OCI-LY7 (cell line): Measurements from ENCODE around the gene DUSP14. TPM values are rescaled to one million over a fixed set of nuclear protein-coding genes. Genes with fewer than 3 reads are reported as not detected.
"Not testable (repeated sequence)": the region's sequence is repeated elsewhere in the genome, so short reads cannot be mapped to it uniquely, and the experiment has no call there.

ENCODE experiments used
- BruUV-seq: library from RNA; stranded (reverse); fragments of 400-500 nt; replicated peaks from 2 replicates; lab custom pipeline; 2021; lab: Mats Ljungman, UMichigan
- CTCF ChIA-PET: fragments of 300-600 bp; sonication (Branson Sonifier 250); formaldehyde crosslinking; loops from one replicate; lab custom pipeline; 2022; ENCODE audit warnings: antibody characterized with exemption; ENCODE audit not compliant: unreplicated experiment; lab: Charles Lee
- POLR2A ChIA-PET: fragments of 300-600 bp; sonication (Branson Sonifier 250); formaldehyde crosslinking; loops from one replicate; lab custom pipeline; 2022; ENCODE audit warnings: antibody characterized with exemption; lab: Charles Lee
- DNase-seq: peaks from one replicate; pipeline ENCODE4 v3.0.0-alpha.2; 2015; ENCODE audit warnings: low spot score
- H2AFZ ChIP-seq: fragments of 200-600 bp; sonication (generic), shearing (Covaris generic); 2 replicates; pipeline ENCODE4 v1.6.1; 2014; ENCODE audit warnings: mild to moderate bottlenecking, antibody characterized with exemption, low read length, moderate library complexity
- H3K27ac ChIP-seq: fragments of 200-600 bp; sonication (generic); 2 replicates; pipeline ENCODE4 v1.5.1; 2014; ENCODE audit warnings: mixed run types, low read depth, mild to moderate bottlenecking, moderate library complexity, low read length, inconsistent platforms; ENCODE audit not compliant: poor library complexity, severe bottlenecking
- H3K36me3 ChIP-seq: fragments of 200-600 bp; sonication (generic); 2 replicates; pipeline ENCODE4 v1.6.1; 2014; ENCODE audit warnings: mild to moderate bottlenecking, antibody characterized with exemption, low read length, moderate library complexity, mixed read lengths; ENCODE audit not compliant: insufficient read depth
- H3K4me1 ChIP-seq: fragments of 200-600 bp; sonication (generic); 2 replicates; pipeline ENCODE4 v1.5.1; 2014; ENCODE audit warnings: mild to moderate bottlenecking, low read length; ENCODE audit not compliant: insufficient read depth, poor library complexity, severe bottlenecking
- H3K4me2 ChIP-seq: fragments of 200-600 bp; sonication (generic); 2 replicates; pipeline ENCODE4 v1.6.1; 2014; ENCODE audit warnings: mild to moderate bottlenecking, low read length
- H3K4me3 ChIP-seq: fragments of 200-600 bp; sonication (generic); 2 replicates; pipeline ENCODE4 v1.5.1; 2014; ENCODE audit warnings: mild to moderate bottlenecking, low read depth, low read length; ENCODE audit not compliant: poor library complexity, severe bottlenecking
- H3K79me2 ChIP-seq: fragments of 200-600 bp; sonication (generic); 2 replicates; pipeline ENCODE4 v1.6.1; 2016; ENCODE audit warnings: low read depth, mild to moderate bottlenecking, low read length, moderate library complexity, mixed read lengths; ENCODE audit not compliant: insufficient read depth
- H3K9me2 ChIP-seq: fragments of 200-600 bp; sonication (generic); 2 replicates; pipeline ENCODE4 v1.6.1; 2016; ENCODE audit warnings: mild to moderate bottlenecking, low read length, mixed read lengths; ENCODE audit not compliant: insufficient read depth
- H3K9me3 ChIP-seq: fragments of 200-600 bp; sonication (generic); 2 replicates; pipeline ENCODE4 v1.6.1; 2014; ENCODE audit warnings: mild to moderate bottlenecking, mixed run types, low read length, mixed read lengths
- H4K20me1 ChIP-seq: fragments of 200-600 bp; sonication (generic); 2 replicates; pipeline ENCODE4 v1.6.1; 2014; ENCODE audit warnings: mild to moderate bottlenecking, antibody characterized with exemption, low read length, moderate library complexity, mixed read lengths; ENCODE audit not compliant: insufficient read depth
- CTCF ChIP-seq: fragments of 200-600 bp; sonication (generic); conservative IDR thresholded peaks from 2 replicates; pipeline ENCODE4 v1.5.1; 2014; ENCODE audit warnings: mild to moderate bottlenecking, antibody characterized with exemption, low read length, moderate library complexity, mixed read lengths
- EZH2phosphoT487 ChIP-seq: fragments of 200-600 bp; sonication (generic); IDR thresholded peaks from 2 replicates; pipeline ENCODE4 v1.6.1; 2018; ENCODE audit warnings: low read depth, borderline replicate concordance, mild to moderate bottlenecking, mixed run types, antibody characterized with exemption, low read length, moderate library complexity, mixed read lengths
- intact Hi-C: fragments of 100-400 bp; cut with micrococcal nuclease; formaldehyde crosslinking; loops from one replicate; pipeline ENCODE4 v1.10.0; 2022; ENCODE audit not compliant: unreplicated experiment
- total RNA-seq, 2 experiments: library from RNA; depleted of rRNA in 1 of 2; stranded (reverse); fragments of >200 nt in 1 of 2; shearing (Covaris generic) in 1 of 2; gene quantifications; 2 replicates each; pipeline ENCODE4 v1.2.3, GENCODE V29; 2014 to 2022

The DUSP14 gene
- total RNA-seq, 2 experiments from 2014 or later, result 11.0 to 21.5 TPM

DNA sequence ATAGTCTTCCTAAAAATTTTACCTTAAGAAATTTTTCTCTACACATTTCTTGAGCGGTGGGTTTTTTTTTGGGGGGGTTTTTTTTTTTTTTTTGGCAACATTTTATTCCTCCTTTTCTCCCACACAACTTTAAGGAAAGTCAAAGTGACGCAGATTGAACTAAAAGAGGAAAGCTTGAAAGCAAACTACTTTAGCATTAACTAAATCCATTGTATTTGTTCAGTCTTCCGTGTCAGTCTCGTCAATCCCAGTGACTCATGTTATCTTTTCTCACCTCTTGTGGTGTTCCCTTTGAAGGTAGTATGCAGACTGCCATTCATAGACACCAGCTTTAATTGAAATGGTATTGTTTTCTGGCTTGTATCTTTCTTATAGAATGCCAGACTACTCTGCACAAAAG lies 43.7 kb upstream of the DUSP14 start:
- CTCF ChIA-PET, result no interaction called here
- H3K36me3 ChIP-seq, result peaks cover 96% of the 10 kb centered on the region
- no TSS peak for BruUV-seq
- H3K27ac ChIP-seq, result no peak overlapping the region
- H2AFZ ChIP-seq, result no peak overlapping the region
- H3K4me3 ChIP-seq, result no peak overlapping the region
- POLR2A ChIA-PET, result no interaction called here
- H3K9me3 ChIP-seq, result no peaks in the 10 kb centered on the region
- no peak for DNase-seq
- H3K4me2 ChIP-seq, result no peak overlapping the region
- intact Hi-C loops, result no loop called here
- H3K9me2 ChIP-seq, result no peaks in the 10 kb centered on the region
- TF ChIP-seq CTCF (no peak), EZH2phosphoT487 (no peak)
- H3K4me1 ChIP-seq, result peaks cover 6% of the 10 kb centered on the region
- H3K79me2 ChIP-seq, result no peaks in the 10 kb centered on the region
- H4K20me1 ChIP-seq, result no peaks in the 10 kb centered on the region

GRCh38 chr17:37447641-37448040 lies 42.0 kb upstream of the DUSP14 start:
- Histone ChIP-seq H3K9me2 (no peaks in the 10 kb centered on the region), H3K4me2 (no peak overlapping the region), H3K4me1 (no peaks in the 10 kb centered on the region), H4K20me1 (no peaks in the 10 kb centered on the region), H3K9me3 (no peaks in the 10 kb centered on the region), H3K4me3 (no peak overlapping the region), H2AFZ (no peak overlapping the region), H3K27ac (no peak overlapping the region), H3K36me3 (peaks cover 92% of the 10 kb centered on the region), H3K79me2 (no peaks in the 10 kb centered on the region)
- POLR2A ChIA-PET, result no interaction called here
- intact Hi-C loops, result no loop called here
- no peak for DNase-seq
- CTCF ChIA-PET, result no interaction called here
- TF ChIP-seq EZH2phosphoT487 (no peak), CTCF (no peak)
- BruUV-seq, result no TSS peak

DNA sequence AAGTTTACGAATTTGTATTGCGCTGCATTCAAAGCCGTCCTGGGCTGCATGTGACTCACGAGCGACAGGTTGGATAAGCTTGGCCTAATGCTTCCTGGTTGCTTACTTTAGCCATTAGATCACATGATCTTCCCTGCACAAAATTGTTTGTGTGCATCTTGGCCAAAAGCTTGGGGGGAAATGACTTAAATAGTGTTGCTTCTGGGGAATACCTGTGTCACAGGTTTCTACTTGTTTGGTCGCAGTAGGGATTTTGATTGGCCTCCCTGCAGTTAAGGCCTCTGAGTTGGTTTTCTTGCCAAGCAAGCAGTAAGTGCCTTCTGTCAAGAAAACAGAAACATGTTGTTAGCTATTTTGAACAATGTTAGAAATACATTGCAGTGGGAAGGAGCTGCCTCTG lies 39.6 kb upstream of the DUSP14 start:
- no peak overlapping the region for H3K4me3 ChIP-seq
- H3K9me2 ChIP-seq, result no peaks in the 10 kb centered on the region
- no peak overlapping the region for H3K4me2 ChIP-seq
- ChIA-PET CTCF (interaction anchor here (0.9 kb wide), 1 partner anchor 12 kb away, joined by 3 read pairs; no protein-coding TSS in a partner anchor), POLR2A (interaction anchor here (0.6 to 1.4 kb wide), 3 partner anchors 31 to 154 kb away, joined by 3 to 4 read pairs (median 3); no protein-coding TSS in a partner anchor)
- intact Hi-C loops, result no loop called here
- H3K27ac ChIP-seq, result no peak overlapping the region
- H4K20me1 ChIP-seq, result no peaks in the 10 kb centered on the region
- no peaks in the 10 kb centered on the region for H3K4me1 ChIP-seq
- H2AFZ ChIP-seq, result no peak overlapping the region
- BruUV-seq, result no TSS peak
- no peaks in the 10 kb centered on the region for H3K79me2 ChIP-seq
- DNase-seq, result no peak
- peaks cover 78% of the 10 kb centered on the region for H3K36me3 ChIP-seq
- no peaks in the 10 kb centered on the region for H3K9me3 ChIP-seq
- no peak for TF ChIP-seq EZH2phosphoT487
- no peak for TF ChIP-seq CTCF

DNA sequence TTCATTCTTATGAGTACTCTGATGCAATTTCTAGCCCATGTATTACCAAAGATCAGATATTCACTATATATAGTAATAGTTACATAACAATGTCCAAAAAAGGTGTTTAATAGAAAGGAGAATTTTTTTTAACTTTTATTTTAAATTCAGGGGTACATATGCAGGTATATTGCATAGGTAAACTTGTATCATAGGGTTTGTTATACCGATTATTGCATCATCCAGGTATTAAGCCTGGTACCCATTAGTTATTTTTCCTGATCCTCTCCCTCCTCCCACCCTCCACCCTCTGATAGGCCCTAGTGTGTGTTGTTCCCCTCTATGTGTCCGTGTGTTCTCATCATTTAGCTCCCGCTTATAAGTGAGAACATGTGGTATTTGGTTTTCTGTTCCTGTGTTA lies 31.9 kb upstream of the DUSP14 start:
- CTCF ChIA-PET, intact Hi-C loops, H3K79me2 ChIP-seq, DNase-seq, H3K27ac ChIP-seq, H3K4me2 ChIP-seq, H3K4me1 ChIP-seq, BruUV-seq, H4K20me1 ChIP-seq, H3K9me3 ChIP-seq, H2AFZ ChIP-seq, H3K9me2 ChIP-seq, H3K4me3 ChIP-seq: not testable (repeated sequence)
- peaks cover 55% of the 10 kb centered on the region for H3K36me3 ChIP-seq
- POLR2A ChIA-PET, result interaction anchor here (0.7 kb wide), 3 partner anchors 9 to 197 kb away, joined by 3 to 6 read pairs (median 3); no protein-coding TSS in a partner anchor
